Endothelial cell of umbilical vein (primary cell): ENCODE measurements around the gene BPI. TPM values are rescaled to one million over a fixed set of nuclear protein-coding genes. Genes with fewer than 3 reads are reported as not detected.

Source experiments
- BruUV-seq: library from RNA; stranded (reverse); fragments of 400-500 nt; replicated peaks from 2 replicates; lab custom pipeline; 2021; lab: Mats Ljungman, UMichigan
- CTCF ChIA-PET: fragments of 300-600, 350-600 bp; sonication (Branson Sonifier 250); formaldehyde crosslinking; loops from one replicate; lab custom pipeline; 2021; ENCODE audit warnings: antibody characterized with exemption, inconsistent platforms; lab: Charles Lee
- POLR2A ChIA-PET: fragments of 300-600, 350-600 bp; sonication (Branson Sonifier 250); formaldehyde crosslinking; loops from one replicate; lab custom pipeline; 2021; ENCODE audit warnings: antibody characterized with exemption, inconsistent platforms; lab: Charles Lee
- DNase-seq: peaks from one replicate; pipeline ENCODE4 v3.0.0-alpha.2; 2011; ENCODE audit warnings: low read depth, low spot score
- FAIRE-seq: peaks from 2 replicates; lab custom pipeline; 2011; peaks lifted over from hg19 to GRCh38; lab: Jason Lieb, UNC
- H2AFZ ChIP-seq: 2 replicates; pipeline ENCODE4 v1.6.0; 2012; ENCODE audit warnings: low read depth, low read length, control low read depth, inconsistent platforms
- H3K27ac ChIP-seq: 2 replicates; pipeline ENCODE4 v1.5.1; 2011; ENCODE audit warnings: low read depth, mild to moderate bottlenecking, control low read depth, low read length, moderate library complexity; ENCODE audit not compliant: insufficient read depth
- H3K27me3 ChIP-seq, 2 experiments: 2 replicates each; pipeline versions ENCODE4 v1.6.0 to v1.6.1; 2011; ENCODE audit warnings: low read length in 2 of 2, mixed read lengths in 1 of 2; ENCODE audit not compliant: control insufficient read depth in 2 of 2, insufficient read depth in 2 of 2
- H3K36me3 ChIP-seq, 2 experiments: 2 replicates in 1 of 2; 3 replicates in 1 of 2; pipeline ENCODE4 v1.5.1; 2011; ENCODE audit warnings: low read length in 2 of 2, mild to moderate bottlenecking in 1 of 2, moderate library complexity in 1 of 2; ENCODE audit not compliant: control insufficient read depth in 2 of 2, insufficient read depth in 2 of 2; ENCODE audit errors: extremely low read depth in 1 of 2
- H3K4me1 ChIP-seq: 3 replicates; pipeline ENCODE4 v1.5.1; 2011; ENCODE audit warnings: mild to moderate bottlenecking, low read length; ENCODE audit not compliant: control insufficient read depth, insufficient read depth; ENCODE audit errors: extremely low read depth
- H3K4me2 ChIP-seq: 2 replicates; pipeline ENCODE4 v1.6.1; 2011; ENCODE audit warnings: low read length, control low read depth, mixed read lengths; ENCODE audit not compliant: insufficient read depth
- H3K4me3 ChIP-seq, 3 experiments: fragments of 200-600 bp in 1 of 3; sonication (generic), shearing (Covaris generic) in 1 of 3; replicated peaks in 1 of 3; 2 replicates each; pipeline ENCODE4 v1.5.1; 2011 to 2016; ENCODE audit warnings: control low read depth in 3 of 3, low read length in 3 of 3, mild to moderate bottlenecking in 2 of 3, inconsistent platforms in 1 of 3, low read depth in 1 of 3, moderate library complexity in 1 of 3; ENCODE audit not compliant: insufficient read depth in 1 of 3
- H3K79me2 ChIP-seq: 2 replicates; pipeline ENCODE4 v1.6.0; 2012; ENCODE audit warnings: low read length, inconsistent platforms; ENCODE audit not compliant: control insufficient read depth, insufficient read depth
- H3K9ac ChIP-seq: replicated peaks from 2 replicates; pipeline ENCODE3; 2011; ENCODE audit warnings: low read length, control low read depth; ENCODE audit not compliant: insufficient read depth; ENCODE audit errors: extremely low read depth
- H3K9me1 ChIP-seq: replicated peaks from 3 replicates; pipeline ENCODE4 v1.6.0; 2011; ENCODE audit warnings: mild to moderate bottlenecking, low read length; ENCODE audit not compliant: control insufficient read depth, insufficient read depth; ENCODE audit errors: extremely low read depth
- H3K9me3 ChIP-seq: replicated peaks from 2 replicates; pipeline ENCODE4 v1.5.1; 2012; ENCODE audit warnings: low read length, inconsistent platforms; ENCODE audit not compliant: control insufficient read depth, insufficient read depth
- H4K20me1 ChIP-seq: replicated peaks from 2 replicates; pipeline ENCODE3; 2011; ENCODE audit warnings: mild to moderate bottlenecking, low read length; ENCODE audit not compliant: control insufficient read depth, insufficient read depth; ENCODE audit errors: extremely low read depth
- CTCF ChIP-seq, 2 donors: IDR thresholded peaks; 1 replicate in 1 of 2; 2 replicates in 1 of 2; pipeline ENCODE4 v1.5.1; 2011; ENCODE audit warnings: low read length in 2 of 2, mild to moderate bottlenecking in 2 of 2, moderate library complexity in 2 of 2, control low read depth in 1 of 2, inconsistent platforms in 1 of 2, low read depth in 1 of 2; ENCODE audit not compliant: insufficient read depth in 1 of 2; ENCODE audit errors: extremely low read depth in 1 of 2
- EZH2 ChIP-seq: IDR thresholded peaks from 2 replicates; pipeline ENCODE4 v1.6.1; 2012; ENCODE audit warnings: borderline replicate concordance, low read depth, mild to moderate bottlenecking, moderate library complexity, low read length, inconsistent platforms; ENCODE audit not compliant: severe bottlenecking
- FOS ChIP-seq: IDR thresholded peaks from 2 replicates; pipeline ENCODE4 v1.6.1; 2011; ENCODE audit warnings: mild to moderate bottlenecking, low read length, moderate library complexity, borderline replicate concordance; ENCODE audit not compliant: insufficient read depth
- GATA2 ChIP-seq: IDR thresholded peaks from 2 replicates; pipeline ENCODE4 v1.7.0; 2011; ENCODE audit warnings: low read depth, mild to moderate bottlenecking, moderate library complexity, mixed read lengths, low read length; ENCODE audit not compliant: insufficient read length, insufficient read depth
- JUN ChIP-seq: IDR thresholded peaks from 2 replicates; pipeline ENCODE4 v1.6.1; 2011; ENCODE audit warnings: borderline replicate concordance, low read depth; ENCODE audit not compliant: insufficient read length, insufficient read depth
- MAX ChIP-seq: IDR thresholded peaks from 2 replicates; pipeline ENCODE4 v1.6.1; 2011; ENCODE audit not compliant: insufficient read depth, insufficient read length
- MYC ChIP-seq: IDR thresholded peaks from one replicate; pipeline ENCODE4 v1.6.1; 2011; ENCODE audit warnings: mild to moderate bottlenecking, low read depth, low read length
- POLR2A ChIP-seq: IDR thresholded peaks from 2 replicates; pipeline ENCODE4 v1.6.1; 2012; ENCODE audit warnings: low read depth, mild to moderate bottlenecking, control low read depth, low read length
- POLR2AphosphoS5 ChIP-seq: IDR thresholded peaks from 2 replicates; pipeline ENCODE4 v1.6.1; 2012; ENCODE audit warnings: low read depth, mild to moderate bottlenecking, control low read depth, low read length, moderate library complexity; ENCODE audit not compliant: insufficient read depth
- dilution Hi-C: fragments of 300-500 bp; cut with MboI; formaldehyde crosslinking; loops from one replicate; pipeline ENCODE4 v1.15.0; 2019; ENCODE audit warnings: low sequenced_read_pairs; ENCODE audit not compliant: extremely low pct_ligation_motif_present
- intact Hi-C: fragments of 100-400 bp; cut with micrococcal nuclease; formaldehyde crosslinking; loops from one replicate; pipeline ENCODE4 v1.10.0; 2022
- polyA plus RNA-seq, 4 experiments: library from polyadenylated mRNA; depleted of rRNA in 3 of 4; stranded (reverse) in 3 of 4; unstranded in 1 of 4; fragments of >200 nt; gene quantifications; 2 replicates each; pipeline versions ENCODE4 v1.2.1 to v1.2.3, GENCODE V29; 2011 to 2012; ENCODE audit warnings: missing spikeins in 1 of 4
- total RNA-seq: library from RNA; stranded (reverse); gene quantifications from 2 replicates; pipeline ENCODE4 v1.2.3, GENCODE V29; 2021

BPI gene
- total and polyA plus RNA-seq, 2 donors (not counting 3 experiments of a cell fraction or from before 2014, with no cell fraction given), result not detected

- H3K4me3 ChIP-seq, result no peak overlapping the region
- no peaks in the 10 kb centered on the region for H3K4me1 ChIP-seq
- CTCF ChIA-PET, result interaction anchor here (1.0 to 3.9 kb wide), 5 partner anchors 11 to 267 kb away, joined by 4 to 18 read pairs (median 9); no protein-coding TSS in a partner anchor
- DNase-seq (no peak), FAIRE-seq (no peak)
- BruUV-seq, result no TSS peak
- intact Hi-C loops (loop anchor here (10.0 kb wide), 1 partner anchor 270 kb away; no protein-coding TSS in a partner anchor), dilution Hi-C loops (no loop called here)
- H2AFZ ChIP-seq, result no peak overlapping the region
- H3K27me3 ChIP-seq, result peaks cover 0 to 3% of the 10 kb centered on the region in 2 experiments
- H3K27ac ChIP-seq, result no peak overlapping the region
- H3K79me2 ChIP-seq, result no peaks in the 10 kb centered on the region
- no peaks in the 10 kb centered on the region for H3K36me3 ChIP-seq
- no peak overlapping the region for H3K9ac ChIP-seq
- no peaks in the 10 kb centered on the region for H4K20me1 ChIP-seq
- no peak overlapping the region for H3K4me2 ChIP-seq
- H3K9me1 ChIP-seq, result no peaks in the 10 kb centered on the region
- POLR2A ChIA-PET, result no interaction called here
- TF ChIP-seq POLR2A, result no peak
- no peak for TF ChIP-seq GATA2
- no peak for TF ChIP-seq FOS
- TF ChIP-seq POLR2AphosphoS5, result no peak
- TF ChIP-seq EZH2, result no peak
- no peak for TF ChIP-seq MAX
- no peak for TF ChIP-seq MYC
- no peak for TF ChIP-seq CTCF (IDR thresholded peaks at IDR 0.05; ENCODE audit: extremely low read depth in 1 of 2, insufficient read depth in 1 of 2, low read depth in 1 of 2, low read length in 2 of 2)
- TF ChIP-seq JUN, result no peak
- H3K9me3 ChIP-seq, result no peaks in the 10 kb centered on the region
Observed at GRCh38 chr20:38325167-38325566, 21.2 kb downstream of the BPI start.
